Measurements from ENCODE around the gene DUSP14. TPM values are rescaled to one million over a fixed set of nuclear protein-coding genes. Genes with fewer than 3 reads are reported as not detected.

DUSP14 gene
- total RNA-seq, 2 donors from 2014 or later: 18.7 to 19.1 TPM

GRCh38 chr17:37480427-37480826 lies 9.3 kb upstream of the DUSP14 start:
- no peak for ATAC-seq
- DNase-seq: no peak
- intact Hi-C loops (cut with DNase I): no loop called here

- DNase-seq: no peak
- no peak for ATAC-seq
- intact Hi-C loops (cut with DNase I): no loop called here
Measured at GRCh38 chr17:37481001-37481665, 8.6 kb upstream of the DUSP14 start.

- no peak for DNase-seq
- intact Hi-C loops (cut with DNase I): no loop called here
- peak in 1 of 2 donors; percentile 20 for ATAC-seq
Measured at GRCh38 chr17:37483311-37484039, 6.2 kb upstream of the DUSP14 start.

GRCh38 chr17:37485938-37486570 lies 3.6 kb upstream of the DUSP14 start:
- intact Hi-C loops (cut with DNase I): no loop called here
- ATAC-seq (no peak), DNase-seq (no peak)

GRCh38 chr17:37488009-37488604 lies 1.6 kb upstream of the DUSP14 start:
- intact Hi-C loops (cut with DNase I): no loop called here
- DNase-seq (no peak), ATAC-seq (peak; percentile 31 to 43)

- intact Hi-C loops (cut with DNase I): no loop called here
- DNase-seq (peak; percentile 81), ATAC-seq (peak; percentile 45 to 84)
Measured at GRCh38 chr17:37488607-37489196, 989 bp upstream of the DUSP14 start.

- peak; percentile 52 to 64 for ATAC-seq
- peak; percentile 74 for DNase-seq
- intact Hi-C loops (cut with DNase I): no loop called here
Measured at GRCh38 chr17:37490022-37490587, 414 bp downstream of the DUSP14 start.

GRCh38 chr17:37490638-37491614 lies 1.2 kb downstream of the DUSP14 start:
- intact Hi-C loops (cut with DNase I): no loop called here
- peak in 1 of 2 donors; percentile 68 for ATAC-seq

GRCh38 chr17:37492167-37492566 lies 2.5 kb downstream of the DUSP14 start:
- DNase-seq (no peak), ATAC-seq (no peak)
- intact Hi-C loops (cut with DNase I): no loop called here

More at GRCh38 chr17:37490638-37491614, 1.2 kb downstream of the DUSP14 start:
- peak; percentile 75 for DNase-seq

- intact Hi-C loops (cut with DNase I): no loop called here
- ATAC-seq (no peak), DNase-seq (no peak)
Measured at GRCh38 chr17:37493249-37494027, 3.7 kb downstream of the DUSP14 start.

GRCh38 chr17:37494401-37494831 lies 4.7 kb downstream of the DUSP14 start:
- intact Hi-C loops (cut with DNase I): no loop called here

GRCh38 chr17:37494971-37495370 lies 5.3 kb downstream of the DUSP14 start:
- no peak for DNase-seq
- intact Hi-C loops (cut with DNase I): no loop called here
- no peak for ATAC-seq

More at GRCh38 chr17:37494401-37494831, 4.7 kb downstream of the DUSP14 start:
- DNase-seq (no peak), ATAC-seq (no peak)

- intact Hi-C loops (cut with DNase I): no loop called here
- no peak for DNase-seq
- ATAC-seq: no peak
Measured at GRCh38 chr17:37500378-37500777, 10.7 kb downstream of the DUSP14 start.

- intact Hi-C loops (cut with DNase I): no loop called here
- DNase-seq (no peak), ATAC-seq (no peak)
Measured at GRCh38 chr17:37502009-37502936, 12.6 kb downstream of the DUSP14 start.

- ATAC-seq: no peak
- intact Hi-C loops (cut with DNase I): no loop called here
- DNase-seq: no peak
Measured at GRCh38 chr17:37503148-37503547, 13.5 kb downstream of the DUSP14 start.

GRCh38 chr17:37505333-37505732 lies 15.6 kb downstream of the DUSP14 start:
- intact Hi-C loops (cut with DNase I): no loop called here

More at GRCh38 chr17:37505333-37505732, 15.6 kb downstream of the DUSP14 start:
- no peak for DNase-seq
- no peak for ATAC-seq

Measured in left cardiac atrium (tissue), 4 donors.